ENCODE results near the gene DUSP5. TPM values are rescaled to one million over a fixed set of nuclear protein-coding genes. Genes with fewer than 3 reads are reported as not detected.
A peak's percentile ranks its signal among the peaks of the same experiment; 100 is the strongest.

The DUSP5 gene
- polyA plus RNA-seq, 3 donors: 2.0 to 65.3 (median 3.9) TPM

DNA sequence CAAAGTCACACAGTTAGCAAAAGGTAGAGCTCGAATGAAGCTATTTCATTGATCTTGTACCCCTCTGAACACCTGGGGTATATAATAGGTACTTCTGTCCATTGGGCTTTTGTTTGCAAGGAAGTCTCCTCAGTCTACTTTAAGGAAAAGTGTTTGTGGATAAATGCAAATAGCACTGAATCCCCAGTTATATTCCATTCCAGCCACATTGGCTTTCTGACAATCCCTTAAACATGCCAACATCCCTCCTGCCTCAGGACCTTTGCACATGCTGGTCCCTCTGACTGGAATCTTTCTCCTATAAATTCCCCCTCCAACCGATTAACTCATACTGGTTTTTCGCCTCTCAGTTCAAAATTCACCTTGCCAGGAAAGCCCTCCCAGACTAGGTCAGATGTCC is 17.1 kb downstream of the DUSP5 start:
- no peaks in the 10 kb centered on the region for H3K4me1 ChIP-seq (ENCODE audit: control insufficient read depth in 1 of 2, insufficient read depth in 2 of 2, low read length in 2 of 2)
- no peaks in the 10 kb centered on the region for H3K79me2 ChIP-seq (ENCODE audit: insufficient read depth, low read length)
- no peak for DNase-seq
- no peak overlapping the region for H3K27ac Mint-ChIP-seq
- H3K27me3 ChIP-seq (ENCODE audit: control insufficient read depth in 2 of 2, insufficient read depth in 2 of 2, low read length in 2 of 2): no peaks in the 10 kb centered on the region
- H3K36me3 Mint-ChIP-seq: peaks cover 18 to 25% of the 10 kb centered on the region in 2 donors
- H3K27me3 Mint-ChIP-seq (ENCODE audit: low read depth in 3 of 3): peaks cover 2 to 6% (median 5%) of the 10 kb centered on the region in 3 donors
- intact Hi-C loops (cut with micrococcal nuclease): no loop called here
- H3K4me3 Mint-ChIP-seq: no peak overlapping the region
- WGBS (ENCODE audit: insufficient coverage): 94% methylated on average over 2 of the region's 3 CpGs
- no peak for TF ChIP-seq CTCF (IDR thresholded peaks at IDR 0.05)
- no peak overlapping the region for H2AFZ ChIP-seq (ENCODE audit: insufficient read depth, low read depth, low read length, poor library complexity, severe bottlenecking)
- no peaks in the 10 kb centered on the region for H4K20me1 ChIP-seq (ENCODE audit: insufficient read depth, low read length)
- H3K36me3 ChIP-seq (replicated peaks in 1 of 2; ENCODE audit: control insufficient read depth in 1 of 2, insufficient read depth in 2 of 2, low read length in 2 of 2): peaks cover 0 to 14% of the 10 kb centered on the region in 2 donors
- no peak overlapping the region for H3K4me3 ChIP-seq (replicated peaks in 1 of 3; ENCODE audit: low read depth in 2 of 3, low read length in 3 of 3)
- H3K27ac ChIP-seq (ENCODE audit: low read depth in 1 of 2, low read length in 2 of 2): no peak overlapping the region
- H3K9me3 ChIP-seq (replicated peaks in 1 of 2; ENCODE audit: control insufficient read depth in 1 of 2, insufficient read depth in 1 of 2, low read length in 2 of 2): no peaks in the 10 kb centered on the region
- peaks cover 0 to 7% (median 0%) of the 10 kb centered on the region in 7 donors for H3K9me3 Mint-ChIP-seq
- H3K4me1 Mint-ChIP-seq: peaks cover 8% of the 10 kb centered on the region
- H3K4me2 ChIP-seq (replicated peaks; ENCODE audit: extremely low read depth, low read length, poor library complexity, severe bottlenecking): no peak overlapping the region
- H3K9ac ChIP-seq (ENCODE audit: insufficient read depth, low read length, poor library complexity, severe bottlenecking): no peak overlapping the region

- Histone ChIP-seq H3K4me1 (ENCODE audit: control insufficient read depth in 1 of 2, insufficient read depth in 2 of 2, low read length in 2 of 2) (no peaks in the 10 kb centered on the region), H2AFZ (ENCODE audit: insufficient read depth, low read depth, low read length, poor library complexity, severe bottlenecking) (no peak overlapping the region), H3K27me3 (ENCODE audit: control insufficient read depth in 2 of 2, insufficient read depth in 2 of 2, low read length in 2 of 2) (no peaks in the 10 kb centered on the region), H3K27ac (ENCODE audit: low read depth in 1 of 2, low read length in 2 of 2) (no peak overlapping the region), H3K79me2 (ENCODE audit: insufficient read depth, low read length) (no peaks in the 10 kb centered on the region), H3K4me2 (replicated peaks; ENCODE audit: extremely low read depth, low read length, poor library complexity, severe bottlenecking) (no peak overlapping the region), H3K36me3 (replicated peaks in 1 of 2; ENCODE audit: control insufficient read depth in 1 of 2, insufficient read depth in 2 of 2, low read length in 2 of 2) (no peaks in the 10 kb centered on the region), H3K4me3 (replicated peaks in 1 of 3; ENCODE audit: low read depth in 2 of 3, low read length in 3 of 3) (no peak overlapping the region), H4K20me1 (ENCODE audit: insufficient read depth, low read length) (no peaks in the 10 kb centered on the region), H3K9ac (ENCODE audit: insufficient read depth, low read length, poor library complexity, severe bottlenecking) (no peak overlapping the region), H3K9me3 (replicated peaks in 1 of 2; ENCODE audit: control insufficient read depth in 1 of 2, insufficient read depth in 1 of 2, low read length in 2 of 2) (no peaks in the 10 kb centered on the region)
- no peak for TF ChIP-seq CTCF (IDR thresholded peaks at IDR 0.05)
- Mint-ChIP-seq H3K27ac (peak overlapping the region in 1 of 7 donors; percentile 63), H3K4me3 (no peak overlapping the region), H3K27me3 (ENCODE audit: low read depth in 3 of 3) (peaks cover 0 to 5% (median 3%) of the 10 kb centered on the region in 3 donors), H3K9me3 (peaks cover 0 to 6% (median 0%) of the 10 kb centered on the region in 7 donors), H3K36me3 (peaks cover 0 to 6% of the 10 kb centered on the region in 2 donors), H3K4me1 (peaks cover 6% of the 10 kb centered on the region)
- intact Hi-C loops (cut with micrococcal nuclease): no loop called here
- WGBS (ENCODE audit: insufficient coverage): 100% methylated on average over 1 of the region's 3 CpGs
- no peak for DNase-seq
These were observed 19.2 kb downstream of the DUSP5 start for GRCh38 chr10:110516815-110517492.
